Choroid plexus epithelial cell (primary cell): Measurements from ENCODE around the gene CADM1.
A peak's percentile ranks its signal among the peaks of the same experiment; 100 is the strongest.

Experiments
- DNase-seq: peaks from one replicate; pipeline ENCODE4 v3.0.0-alpha.2; 2010; ENCODE audit warnings: low read depth
- H3K4me3 ChIP-seq: 2 replicates; pipeline ENCODE4 v1.5.1; 2011; ENCODE audit warnings: low read depth, mild to moderate bottlenecking, control low read depth, low read length, moderate library complexity
- TF ChIP-seq, protein P1 (sequence below): conservative IDR thresholded peaks from 2 replicates; pipeline ENCODE4 v1.5.1; 2011; ENCODE audit warnings: low read depth, mild to moderate bottlenecking, control low read depth, inconsistent platforms, low read length, moderate library complexity

Gene CADM1

DNA sequence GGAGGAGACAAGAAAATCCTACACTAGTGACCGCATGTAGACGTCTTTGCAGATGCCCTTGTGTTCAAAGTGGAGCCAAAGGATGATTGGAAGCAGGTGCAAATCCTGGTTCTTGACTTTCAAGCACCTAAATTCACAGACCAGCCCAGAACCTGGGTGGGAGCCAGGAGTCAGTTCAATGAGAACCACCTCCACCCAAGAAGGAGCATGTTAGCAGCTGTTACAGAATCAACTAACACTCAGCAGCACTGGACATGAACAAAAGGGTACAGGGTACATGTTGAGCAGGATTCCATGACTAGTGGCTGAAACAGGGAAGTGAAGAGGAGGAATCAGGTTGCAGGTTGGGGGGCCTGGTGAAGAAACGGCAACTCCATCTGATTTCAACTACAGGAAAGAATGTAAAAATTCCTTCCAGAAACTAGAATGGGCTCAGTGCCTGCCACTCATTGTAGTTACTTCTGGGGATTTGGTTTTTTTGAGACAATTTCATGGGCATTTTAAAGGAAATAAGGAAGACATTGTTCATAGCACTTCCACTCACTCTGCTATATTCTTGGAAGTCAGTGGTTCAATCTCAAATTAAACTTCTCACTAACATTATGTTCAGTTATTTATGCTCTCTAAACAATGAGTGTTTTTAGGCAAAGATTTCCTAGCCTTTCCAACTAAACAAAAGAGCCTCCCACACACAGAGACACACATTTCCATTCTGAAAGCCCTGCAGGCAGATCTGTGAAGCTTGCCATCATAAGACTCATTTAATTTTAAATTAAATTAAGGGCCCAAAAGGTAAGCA is 173.3 kb downstream of the CADM1 start:
- no peak for DNase-seq
- H3K4me3 ChIP-seq, result no peak overlapping the region
- TF ChIP-seq, protein P1, sequence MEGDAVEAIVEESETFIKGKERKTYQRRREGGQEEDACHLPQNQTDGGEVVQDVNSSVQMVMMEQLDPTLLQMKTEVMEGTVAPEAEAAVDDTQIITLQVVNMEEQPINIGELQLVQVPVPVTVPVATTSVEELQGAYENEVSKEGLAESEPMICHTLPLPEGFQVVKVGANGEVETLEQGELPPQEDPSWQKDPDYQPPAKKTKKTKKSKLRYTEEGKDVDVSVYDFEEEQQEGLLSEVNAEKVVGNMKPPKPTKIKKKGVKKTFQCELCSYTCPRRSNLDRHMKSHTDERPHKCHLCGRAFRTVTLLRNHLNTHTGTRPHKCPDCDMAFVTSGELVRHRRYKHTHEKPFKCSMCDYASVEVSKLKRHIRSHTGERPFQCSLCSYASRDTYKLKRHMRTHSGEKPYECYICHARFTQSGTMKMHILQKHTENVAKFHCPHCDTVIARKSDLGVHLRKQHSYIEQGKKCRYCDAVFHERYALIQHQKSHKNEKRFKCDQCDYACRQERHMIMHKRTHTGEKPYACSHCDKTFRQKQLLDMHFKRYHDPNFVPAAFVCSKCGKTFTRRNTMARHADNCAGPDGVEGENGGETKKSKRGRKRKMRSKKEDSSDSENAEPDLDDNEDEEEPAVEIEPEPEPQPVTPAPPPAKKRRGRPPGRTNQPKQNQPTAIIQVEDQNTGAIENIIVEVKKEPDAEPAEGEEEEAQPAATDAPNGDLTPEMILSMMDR, result no peak

DNA sequence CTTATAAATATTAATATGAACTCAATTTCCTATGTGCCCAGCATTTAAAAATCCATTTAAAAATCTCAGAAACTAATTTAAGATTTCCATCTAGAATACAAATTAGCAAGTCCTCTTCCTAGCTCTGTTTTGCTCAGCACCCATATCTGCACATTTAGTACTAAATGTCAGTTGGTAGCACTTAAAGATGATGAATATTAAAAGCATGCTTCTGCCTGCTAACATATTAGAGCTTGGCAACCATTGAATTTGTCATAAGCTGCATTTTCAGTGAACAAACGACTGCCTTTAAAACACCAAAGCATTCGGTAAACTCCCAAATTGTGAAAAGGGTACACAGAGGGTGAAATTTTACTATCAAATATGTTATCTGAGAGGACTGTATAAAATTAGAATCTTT is 177.7 kb downstream of the CADM1 start:
- TF ChIP-seq, protein P1, result no peak
- no peak overlapping the region for H3K4me3 ChIP-seq
- no peak for DNase-seq

DNA sequence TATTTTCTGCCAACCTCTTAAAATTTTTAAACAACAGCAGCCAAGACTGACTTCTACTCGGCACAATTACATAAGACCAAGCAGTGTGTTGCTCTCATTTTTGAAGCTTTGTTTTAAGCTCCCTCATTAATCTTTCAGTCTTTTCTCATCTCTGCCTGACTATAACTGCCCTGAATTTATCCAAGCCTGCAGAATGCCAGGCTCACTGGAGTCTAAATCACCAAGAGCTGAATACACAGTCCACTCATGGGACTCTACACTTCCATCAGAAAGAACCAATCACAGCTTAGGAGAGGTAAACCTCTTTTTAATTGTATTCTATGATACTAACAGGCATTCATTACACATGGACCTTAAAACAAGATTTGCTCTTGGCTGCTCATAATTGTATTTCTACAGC is 178.7 kb downstream of the CADM1 start:
- no peak for DNase-seq
- TF ChIP-seq, protein P1, result no peak
- H3K4me3 ChIP-seq, result no peak overlapping the region

DNA sequence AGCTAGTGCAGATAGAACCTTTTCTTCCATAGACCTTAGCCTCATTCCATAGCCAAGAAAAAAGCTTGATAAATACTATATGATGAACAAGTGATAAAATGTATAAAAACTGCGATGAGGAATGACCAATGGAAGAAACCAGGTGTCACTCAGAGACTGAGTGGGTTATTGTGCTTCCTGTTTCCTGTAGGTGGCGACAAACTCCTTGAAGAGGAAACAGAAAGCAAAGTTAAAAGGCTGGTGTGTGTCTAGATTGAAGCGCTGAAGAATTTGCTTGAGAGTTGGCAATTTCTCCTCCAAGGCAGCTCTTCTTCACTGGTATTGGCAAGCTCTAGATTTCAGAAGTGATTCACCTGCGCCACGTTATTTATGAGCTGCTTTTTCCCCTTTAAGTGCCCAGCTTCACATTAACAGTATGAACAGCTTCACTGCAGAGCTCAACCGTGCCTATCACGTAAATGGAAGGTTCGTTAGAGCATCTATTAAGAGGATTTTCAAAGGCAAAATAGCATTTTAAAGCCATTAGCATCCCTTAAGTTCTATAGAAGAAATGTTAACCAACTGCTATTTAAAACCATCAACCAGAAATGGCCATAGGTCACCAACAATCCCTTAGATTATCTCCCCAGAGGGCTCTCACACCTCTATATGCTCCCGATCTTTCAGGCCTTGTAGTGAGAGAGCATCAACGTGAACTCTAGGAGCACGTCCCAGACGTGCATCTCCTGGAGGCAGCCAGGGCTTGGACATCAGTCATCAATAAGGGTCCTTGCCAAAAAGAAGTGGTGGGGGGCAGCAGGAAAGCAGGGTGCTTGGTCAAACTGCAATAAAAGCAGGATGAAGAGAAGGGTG is 179.4 kb downstream of the CADM1 start:
- DNase-seq, result peak; percentile 74
- TF ChIP-seq, protein P1, result peak; percentile 80
- no peak overlapping the region for H3K4me3 ChIP-seq

DNA sequence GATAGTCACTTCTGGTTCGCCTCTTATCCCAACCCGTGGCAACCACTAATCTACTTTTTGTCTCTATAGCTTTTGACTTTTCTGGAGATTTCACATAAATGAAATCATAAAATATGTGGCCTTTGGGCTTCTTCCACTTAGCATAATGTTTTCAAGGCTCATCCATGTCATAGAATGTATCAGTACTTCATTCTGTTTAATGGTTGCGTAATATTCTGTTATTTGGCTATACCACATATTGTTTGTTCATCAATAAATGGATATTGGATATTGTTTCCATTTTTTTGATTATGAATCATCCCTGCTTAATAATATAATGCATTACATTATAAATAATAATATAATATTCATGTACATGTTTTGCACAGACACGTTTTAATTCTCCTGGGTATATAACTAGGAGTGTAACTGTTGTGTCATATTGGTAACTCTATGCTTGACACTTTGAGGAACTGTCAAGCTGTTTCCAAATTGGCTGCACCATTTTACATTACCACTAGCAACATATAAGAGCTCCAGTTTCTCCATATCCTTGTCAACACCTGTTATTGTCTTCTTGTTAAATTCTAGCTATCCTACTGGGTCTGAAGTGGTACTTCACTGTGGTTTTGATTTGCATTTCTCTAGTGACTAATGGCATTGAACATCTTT is 181.5 kb downstream of the CADM1 start:
- no peak overlapping the region for H3K4me3 ChIP-seq
- DNase-seq, result no peak
- TF ChIP-seq, protein P1, result no peak

DNA sequence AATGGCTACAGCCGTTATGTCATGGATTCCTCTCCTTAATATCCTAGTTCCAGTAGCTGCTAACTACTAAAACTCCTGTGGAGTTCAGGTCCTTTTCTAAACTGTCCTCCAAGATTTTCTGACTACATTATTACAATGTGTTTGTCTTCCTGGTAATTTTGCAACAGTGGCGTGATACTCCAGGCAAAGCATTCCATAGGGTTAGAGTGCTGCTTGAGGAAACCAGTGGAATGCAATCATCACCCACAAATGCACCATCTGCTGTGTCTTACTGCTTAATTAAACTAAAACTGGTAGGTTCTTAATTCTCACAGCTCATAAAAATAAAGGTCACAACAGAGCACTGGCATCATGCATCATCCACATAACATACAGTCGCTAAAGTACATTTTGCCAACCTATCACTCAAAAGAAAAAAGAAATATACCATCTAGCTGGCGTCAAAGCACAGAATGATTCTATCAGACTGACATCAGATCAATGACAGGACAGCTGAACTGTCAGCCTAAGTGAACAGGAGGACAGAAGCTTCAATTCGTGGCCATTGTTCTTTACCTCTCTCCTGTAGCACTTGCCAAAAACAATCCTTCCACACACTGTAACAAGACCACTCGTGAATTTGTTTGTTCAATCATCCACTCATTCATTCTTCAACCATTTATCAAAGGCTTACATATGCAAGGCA is 182.5 kb downstream of the CADM1 start:
- DNase-seq, result peak; percentile 6
- TF ChIP-seq, protein P1, result no peak
- H3K4me3 ChIP-seq, result no peak overlapping the region
